ENCODE measurements around the gene NTM.

Gene NTM

GRCh38 chr11:131767421-131767820 is 397.0 kb downstream of the NTM start:
- no peak for DNase-seq (ENCODE audit: low spot score)

GRCh38 chr11:131770801-131771200 is 400.4 kb downstream of the NTM start:
- DNase-seq (ENCODE audit: low spot score) = no peak

GRCh38 chr11:131771471-131771870 is 401.1 kb downstream of the NTM start:
- DNase-seq (ENCODE audit: low spot score) = no peak

GRCh38 chr11:131773626-131774025 is 403.2 kb downstream of the NTM start:
- no peak for DNase-seq (ENCODE audit: low spot score)

GRCh38 chr11:131776211-131776610 is 405.8 kb downstream of the NTM start:
- no peak for DNase-seq (ENCODE audit: low spot score)

GRCh38 chr11:131785801-131786200 is 415.4 kb downstream of the NTM start:
- DNase-seq (ENCODE audit: low spot score) = no peak

GRCh38 chr11:131787119-131787518 is 416.7 kb downstream of the NTM start:
- no peak for DNase-seq (ENCODE audit: low spot score)

- DNase-seq (ENCODE audit: low spot score) = no peak
These were observed 420.2 kb downstream of the NTM start for GRCh38 chr11:131790586-131790985.

- no peak for DNase-seq (ENCODE audit: low spot score)
These were observed 421.8 kb downstream of the NTM start for GRCh38 chr11:131792243-131792642.

- DNase-seq (ENCODE audit: low spot score) = no peak
These were observed 425.7 kb downstream of the NTM start for GRCh38 chr11:131796089-131796488.

GRCh38 chr11:131796541-131796940 is 426.1 kb downstream of the NTM start:
- no peak for DNase-seq (ENCODE audit: low spot score)

- DNase-seq (ENCODE audit: low spot score) = no peak
These were observed 430.0 kb downstream of the NTM start for GRCh38 chr11:131800452-131800851.

- DNase-seq (ENCODE audit: low spot score) = no peak
These were observed 432.2 kb downstream of the NTM start for GRCh38 chr11:131802440-131803115.

GRCh38 chr11:131807876-131808275 is 437.5 kb downstream of the NTM start:
- no peak for DNase-seq (ENCODE audit: low spot score)

- no peak for DNase-seq (ENCODE audit: low spot score)
These were observed 438.1 kb downstream of the NTM start for GRCh38 chr11:131808470-131808869.

- DNase-seq (ENCODE audit: low spot score) = no peak
These were observed 438.9 kb downstream of the NTM start for GRCh38 chr11:131809203-131809918.

- DNase-seq (ENCODE audit: low spot score) = no peak
These were observed 440.1 kb downstream of the NTM start for GRCh38 chr11:131810541-131810940.

GRCh38 chr11:131811383-131811782 is 441.0 kb downstream of the NTM start:
- DNase-seq (ENCODE audit: low spot score) = no peak

- DNase-seq (ENCODE audit: low spot score) = no peak
These were observed 443.7 kb downstream of the NTM start for GRCh38 chr11:131814108-131814507.

- DNase-seq (ENCODE audit: low spot score) = no peak
These were observed 445.2 kb downstream of the NTM start for GRCh38 chr11:131815590-131815989.

GRCh38 chr11:131816051-131816450 is 445.6 kb downstream of the NTM start:
- no peak for DNase-seq (ENCODE audit: low spot score)

GRCh38 chr11:131817687-131818188 is 447.3 kb downstream of the NTM start:
- no peak for DNase-seq (ENCODE audit: low spot score)

- DNase-seq (ENCODE audit: low spot score) = no peak
These were observed 449.4 kb downstream of the NTM start for GRCh38 chr11:131819865-131820264.

- no peak for DNase-seq (ENCODE audit: low spot score)
These were observed 452.1 kb downstream of the NTM start for GRCh38 chr11:131822506-131822905.
